NCI-H748 treated with DMSO at 0.1 percent for 48 hours (cell line): ENCODE results near the gene FURIN.
"Not testable (repeated sequence)": the region's sequence is repeated elsewhere in the genome, so short reads cannot be mapped to it uniquely, and the experiment has no call there.

Experiments
- DNase-seq: peaks from one replicate; lab custom pipeline; 2025; lab: John Stamatoyannopoulos, UW

The FURIN gene

GRCh38 chr15:90844696-90845095 lies 23.7 kb upstream of the FURIN start:
- no peak for DNase-seq

GRCh38 chr15:90845201-90845949 lies 23.0 kb upstream of the FURIN start:
- no peak for DNase-seq

- not testable (repeated sequence) for DNase-seq
Observed at GRCh38 chr15:90849424-90849823, 19.0 kb upstream of the FURIN start.

- DNase-seq = no peak
Observed at GRCh38 chr15:90851114-90851513, 17.3 kb upstream of the FURIN start.

GRCh38 chr15:90851940-90852339 lies 16.4 kb upstream of the FURIN start:
- no peak for DNase-seq

GRCh38 chr15:90855139-90855538 lies 13.2 kb upstream of the FURIN start:
- no peak for DNase-seq

- DNase-seq = no peak
Observed at GRCh38 chr15:90857337-90857736, 11.1 kb upstream of the FURIN start.

GRCh38 chr15:90857883-90858443 lies 10.4 kb upstream of the FURIN start:
- DNase-seq = no peak

- DNase-seq = no peak
Observed at GRCh38 chr15:90859234-90860131, 8.9 kb upstream of the FURIN start.

GRCh38 chr15:90860450-90860849 lies 7.9 kb upstream of the FURIN start:
- no peak for DNase-seq

- DNase-seq = peak; percentile 89
Observed at GRCh38 chr15:90860942-90861675, 7.3 kb upstream of the FURIN start.

GRCh38 chr15:90862487-90862886 lies 5.9 kb upstream of the FURIN start:
- DNase-seq = no peak

- DNase-seq = no peak
Observed at GRCh38 chr15:90862964-90863778, 5.2 kb upstream of the FURIN start.

GRCh38 chr15:90863987-90864386 lies 4.4 kb upstream of the FURIN start:
- no peak for DNase-seq

- no peak for DNase-seq
Observed at GRCh38 chr15:90864507-90864906, 3.9 kb upstream of the FURIN start.

GRCh38 chr15:90865702-90866101 lies 2.7 kb upstream of the FURIN start:
- DNase-seq = no peak

- no peak for DNase-seq
Observed at GRCh38 chr15:90866161-90866715, 2.1 kb upstream of the FURIN start.

- DNase-seq = no peak
Observed at GRCh38 chr15:90866800-90867199, 1.6 kb upstream of the FURIN start.

- DNase-seq = no peak
Observed at GRCh38 chr15:90869140-90869541, 753 bp downstream of the FURIN start.

GRCh38 chr15:90869601-90870353 lies 1.4 kb downstream of the FURIN start:
- DNase-seq = no peak
